Esophagus squamous epithelium (tissue), 5 donors: Measurements from ENCODE around the gene IQGAP2. TPM values are rescaled to one million over a fixed set of nuclear protein-coding genes. Genes with fewer than 3 reads are reported as not detected.

Source experiments
- DNase-seq: peaks from one replicate; lab custom pipeline; 2025; lab: John Stamatoyannopoulos, UW
- H3K27ac ChIP-seq, 4 donors: fragments of 200-600 bp; sonication (generic); one replicate each; pipeline ENCODE4 v1.5.1; 2016 to 2019; ENCODE audit warnings: mild to moderate bottlenecking in 1 of 4
- H3K27me3 ChIP-seq, 4 donors: fragments of 200-600 bp; sonication (generic); 1 replicate in 3 of 4; 2 replicates in 1 of 4; pipeline versions ENCODE4 v1.5.1 to v1.6.0; 2017 to 2021; ENCODE audit warnings: antibody characterized with exemption in 1 of 4
- H3K36me3 ChIP-seq, 3 donors: fragments of 200-600 bp; sonication (generic); one replicate each; pipeline ENCODE4 v1.5.1; 2016 to 2019
- H3K4me1 ChIP-seq, 3 donors: fragments of 200-600 bp; sonication (generic); one replicate each; pipeline ENCODE4 v1.5.1; 2017 to 2019
- H3K4me3 ChIP-seq, 4 donors: fragments of 200-600 bp; sonication (generic); 1 replicate in 3 of 4; 2 replicates in 1 of 4; pipeline ENCODE4 v1.5.1; 2016 to 2019; ENCODE audit warnings: mild to moderate bottlenecking in 2 of 4, moderate library complexity in 1 of 4
- H3K9me3 ChIP-seq, 3 donors: fragments of 200-600 bp; sonication (generic); one replicate each; pipeline ENCODE4 v1.5.1; 2016 to 2019
- CTCF ChIP-seq, 6 experiments: fragments of 450-650 bp in 4 of 6; fragments of 200-600 bp in 2 of 6; sonication (generic) in 2 of 6; IDR thresholded peaks; one replicate each; pipeline ENCODE4 v1.5.1; 2016 to 2019; ENCODE audit warnings: antibody characterized with exemption in 6 of 6, mild to moderate bottlenecking in 4 of 6, moderate library complexity in 4 of 6
- POLR2A ChIP-seq, 4 donors: fragments of 450-650 bp; IDR thresholded peaks; one replicate each; pipeline ENCODE4 v1.6.1; 2017; ENCODE audit warnings: antibody characterized with exemption in 4 of 4, mild to moderate bottlenecking in 4 of 4, moderate library complexity in 3 of 4
- WGBS, 2 donors: methylation state at CpG; one replicate each; pipeline ENCODE4 v1.1.5; 2018; 5-methylcytosine and 5-hydroxymethylcytosine counted together
- intact Hi-C: fragments of 100-400 bp; cut with DNase I; formaldehyde crosslinking; loops from one replicate; pipeline ENCODE4 v1.15.0; 2022
- total RNA-seq, 4 donors: library from RNA; depleted of rRNA; stranded (reverse); fragments of >200 nt; gene quantifications; one replicate each; pipeline ENCODE4 v1.1.0, GENCODE V29; 2016
- donor health status: DM: yes; HTN: yes; CAD: no.

Gene IQGAP2
- total RNA-seq, 4 donors from 2014 or later = 3.0 to 16.6 (median 5.9) TPM

- Histone ChIP-seq H3K4me1 (peaks cover 0 to 17% (median 0%) of the 10 kb centered on the region in 3 donors), H3K27ac (no peak overlapping the region)
- TF ChIP-seq POLR2A (IDR thresholded peaks at IDR 0.05) (no peak), CTCF (IDR thresholded peaks at IDR 0.05) (no peak)
Measured at GRCh38 chr5:76561959-76562358, 158.9 kb downstream of the IQGAP2 start.

GRCh38 chr5:76565009-76565408, 161.9 kb downstream of the IQGAP2 start:
- intact Hi-C loops = no loop called here
- Histone ChIP-seq H3K9me3 (no peaks in the 10 kb centered on the region), H3K4me3 (no peak overlapping the region), H3K27ac (no peak overlapping the region), H3K4me1 (peaks cover 0 to 16% (median 0%) of the 10 kb centered on the region in 3 donors), H3K36me3 (no peaks in the 10 kb centered on the region), H3K27me3 (no peaks in the 10 kb centered on the region)
- WGBS, 2 donors = 84 to 91% methylated on average over 7 of the region's 7 CpGs
- TF ChIP-seq POLR2A (IDR thresholded peaks at IDR 0.05) (no peak), CTCF (IDR thresholded peaks at IDR 0.05) (no peak)
- DNase-seq = no peak

More at GRCh38 chr5:76561959-76562358, 158.9 kb downstream of the IQGAP2 start:
- intact Hi-C loops = no loop called here
- 45 to 49% methylated on average over 6 of the region's 6 CpGs for WGBS, 2 donors
- no peak for DNase-seq
- Histone ChIP-seq H3K36me3 (no peaks in the 10 kb centered on the region), H3K27me3 (no peaks in the 10 kb centered on the region), H3K4me3 (no peak overlapping the region), H3K9me3 (no peaks in the 10 kb centered on the region)

- no peaks in the 10 kb centered on the region for H3K27me3 ChIP-seq
- no peaks in the 10 kb centered on the region for H3K9me3 ChIP-seq
- H3K4me3 ChIP-seq = no peak overlapping the region
- TF ChIP-seq POLR2A (IDR thresholded peaks at IDR 0.05) = no peak
- no peak for TF ChIP-seq CTCF (IDR thresholded peaks at IDR 0.05)
- no peaks in the 10 kb centered on the region for H3K4me1 ChIP-seq
- DNase-seq = no peak
- intact Hi-C loops = no loop called here
- 47 to 62% methylated on average over 4 of the region's 4 CpGs for WGBS, 2 donors
- H3K27ac ChIP-seq = no peak overlapping the region
- no peaks in the 10 kb centered on the region for H3K36me3 ChIP-seq
Measured at GRCh38 chr5:76570153-76570552, 167.1 kb downstream of the IQGAP2 start.

GRCh38 chr5:76571559-76571958, 168.5 kb downstream of the IQGAP2 start:
- H3K4me1 ChIP-seq = no peaks in the 10 kb centered on the region
- no peak overlapping the region for H3K27ac ChIP-seq
- no peak for DNase-seq
- H3K27me3 ChIP-seq = no peaks in the 10 kb centered on the region
- no peaks in the 10 kb centered on the region for H3K9me3 ChIP-seq
- intact Hi-C loops = no loop called here
- TF ChIP-seq POLR2A (IDR thresholded peaks at IDR 0.05) = no peak
- no peak for TF ChIP-seq CTCF (IDR thresholded peaks at IDR 0.05)
- H3K4me3 ChIP-seq = no peak overlapping the region
- no peaks in the 10 kb centered on the region for H3K36me3 ChIP-seq

GRCh38 chr5:76576450-76576849, 173.4 kb downstream of the IQGAP2 start:
- no peak for DNase-seq
- H3K27me3 ChIP-seq = no peaks in the 10 kb centered on the region
- H3K4me1 ChIP-seq = peaks cover 0 to 7% (median 0%) of the 10 kb centered on the region in 3 donors
- H3K27ac ChIP-seq = no peak overlapping the region
- no peaks in the 10 kb centered on the region for H3K9me3 ChIP-seq
- H3K36me3 ChIP-seq = no peaks in the 10 kb centered on the region
- TF ChIP-seq POLR2A (IDR thresholded peaks at IDR 0.05) (no peak), CTCF (IDR thresholded peaks at IDR 0.05) (no peak)
- intact Hi-C loops = no loop called here
- H3K4me3 ChIP-seq = no peak overlapping the region
